Muscle of leg (tissue), 11 donors: Measurements from ENCODE around the gene MLLT3. TPM values are rescaled to one million over a fixed set of nuclear protein-coding genes. Genes with fewer than 3 reads are reported as not detected.
"Not testable (repeated sequence)": the region's sequence is repeated elsewhere in the genome, so short reads cannot be mapped to it uniquely, and the experiment has no call there.

Experiments used
- DNase-seq: peaks from one replicate; pipeline ENCODE4 v3.0.0; 2013
- H3K27ac ChIP-seq: one replicate; pipeline ENCODE4 v1.5.1; 2013; ENCODE audit warnings: mild to moderate bottlenecking, low read length, control low read depth
- H3K27me3 ChIP-seq: one replicate; pipeline ENCODE4 v1.6.1; 2013; ENCODE audit warnings: low read length; ENCODE audit not compliant: control insufficient read depth, insufficient read depth
- H3K36me3 ChIP-seq: one replicate; pipeline ENCODE4 v1.6.1; 2013; ENCODE audit warnings: low read length; ENCODE audit not compliant: control insufficient read depth, insufficient read depth
- H3K4me1 ChIP-seq: one replicate; pipeline ENCODE4 v1.6.1; 2013; ENCODE audit warnings: low read length; ENCODE audit not compliant: control insufficient read depth, insufficient read depth
- H3K4me3 ChIP-seq: one replicate; pipeline ENCODE4 v1.5.1; 2013; ENCODE audit warnings: low read length, control low read depth
- H3K9me3 ChIP-seq: replicated peaks from 2 replicates; pipeline ENCODE4 v1.6.1; 2013; ENCODE audit warnings: low read depth, low read length; ENCODE audit not compliant: control insufficient read depth
- WGBS: methylation state at CpG from one replicate; pipeline ENCODE4 v1.1.5; 2013; ENCODE audit warnings: missing lambda C conversion rate; ENCODE audit not compliant: insufficient coverage; 5-methylcytosine and 5-hydroxymethylcytosine counted together
- polyA plus RNA-seq, 8 donors: library from polyadenylated mRNA; unstranded; fragments of 120-200 nt; gene quantifications; one replicate each; pipeline versions ENCODE4 v1.2.1 to v1.2.3, GENCODE V29; 2013; ENCODE audit warnings: inconsistent platforms in 1 of 8, low replicate concordance in 1 of 8; ENCODE audit not compliant: insufficient read length in 8 of 8, insufficient read depth in 1 of 8
- total RNA-seq: library from RNA; stranded (reverse); fragments of 120-200 nt; gene quantifications from one replicate; pipeline ENCODE4 v1.2.4, GENCODE V29; 2013

MLLT3 gene
- total and polyA plus RNA-seq, 9 donors = 61.9 to 101 (median 84.5) TPM

DNA sequence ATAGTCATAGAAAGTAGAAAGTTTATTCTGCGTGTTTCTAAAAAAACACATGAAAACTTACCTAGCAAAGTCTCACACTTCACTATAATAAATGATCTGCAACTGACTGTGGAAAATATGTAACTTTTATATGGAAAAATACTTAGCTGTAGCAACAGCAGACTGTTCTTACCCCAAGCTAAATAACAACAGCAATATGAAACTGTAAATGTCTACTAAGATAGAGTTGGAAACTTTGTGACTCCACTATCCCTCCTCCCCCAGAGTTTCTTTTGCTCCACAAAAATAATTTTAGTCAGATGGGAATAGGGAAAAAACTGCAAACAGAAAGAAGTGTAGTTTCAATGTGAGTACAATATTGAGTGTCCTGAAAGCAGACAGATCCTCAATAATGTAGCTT is 21.0 kb downstream of the MLLT3 start:
- no CpG with 5 or more reads among the region's 1 CpG for WGBS
- no peaks in the 10 kb centered on the region for H3K27me3 ChIP-seq
- H3K27ac ChIP-seq = no peak overlapping the region
- no peaks in the 10 kb centered on the region for H3K9me3 ChIP-seq
- no peaks in the 10 kb centered on the region for H3K36me3 ChIP-seq
- H3K4me1 ChIP-seq = no peaks in the 10 kb centered on the region
- DNase-seq = peak; percentile 20
- no peak overlapping the region for H3K4me3 ChIP-seq

DNA sequence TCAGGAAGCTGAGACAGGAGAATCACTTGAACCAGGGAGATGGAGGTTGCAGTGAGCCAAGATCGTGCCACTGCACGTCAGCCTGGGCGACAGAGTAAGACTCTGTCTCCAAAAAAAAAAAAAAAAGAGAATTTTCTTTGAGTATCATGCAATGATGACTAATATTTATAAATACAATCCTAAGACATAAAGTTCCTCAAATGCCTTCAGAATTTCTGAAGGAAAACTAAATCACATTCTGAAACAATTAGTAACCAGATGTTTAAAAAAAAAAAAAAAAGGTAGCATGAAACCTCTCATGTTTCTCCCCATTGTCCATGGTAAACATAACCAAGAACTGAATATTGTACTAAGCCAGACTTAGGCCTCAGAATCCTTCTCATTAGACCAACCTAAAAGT is 23.1 kb downstream of the MLLT3 start:
- Histone ChIP-seq H3K36me3 (no peaks in the 10 kb centered on the region), H3K9me3 (no peaks in the 10 kb centered on the region), H3K27ac (no peak overlapping the region), H3K4me3 (no peak overlapping the region), H3K4me1 (no peaks in the 10 kb centered on the region), H3K27me3 (no peaks in the 10 kb centered on the region)
- DNase-seq = no peak
- no CpG with 5 or more reads among the region's 3 CpGs for WGBS

DNA sequence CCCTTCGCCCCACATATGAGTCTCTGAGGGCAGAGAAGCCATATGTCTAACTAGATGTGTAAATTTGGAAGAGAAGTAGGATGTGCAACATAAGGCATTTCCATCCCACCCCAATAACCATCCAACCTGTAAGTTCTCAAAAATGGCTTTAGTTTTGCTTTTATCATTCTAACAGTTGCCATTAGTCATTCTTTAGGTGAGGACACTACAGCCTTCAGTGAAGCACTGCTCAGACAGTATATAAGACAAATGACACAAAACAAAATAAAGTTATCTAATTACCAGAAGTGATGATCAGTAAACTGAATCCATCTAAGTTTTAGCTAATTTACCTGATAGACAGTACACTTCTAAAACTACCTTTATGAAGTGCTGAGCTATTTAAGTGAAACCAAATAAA is 23.9 kb downstream of the MLLT3 start:
- WGBS = no CpG with 5 or more reads among the region's 1 CpG
- Histone ChIP-seq H3K27ac (no peak overlapping the region), H3K4me3 (no peak overlapping the region), H3K36me3 (no peaks in the 10 kb centered on the region), H3K27me3 (no peaks in the 10 kb centered on the region), H3K4me1 (no peaks in the 10 kb centered on the region), H3K9me3 (no peaks in the 10 kb centered on the region)
- no peak for DNase-seq

DNA sequence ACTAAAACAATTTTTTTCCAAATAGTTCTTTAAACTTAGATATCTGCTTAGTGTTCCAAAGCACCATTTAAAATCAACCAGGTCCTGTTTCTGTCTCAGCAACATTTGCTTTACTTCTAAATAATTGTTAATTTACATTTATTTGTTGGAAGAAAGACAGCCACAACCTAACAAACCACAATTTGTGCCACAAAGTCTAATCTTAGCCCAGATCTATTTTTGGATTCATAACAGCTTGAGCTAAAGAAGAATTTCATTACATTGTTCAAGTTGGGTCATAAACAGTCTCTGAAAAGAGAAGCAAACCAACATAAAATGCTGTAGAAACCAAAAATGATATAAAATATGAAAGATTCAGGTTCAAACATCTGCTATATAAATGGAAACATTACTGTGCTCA is 24.4 kb downstream of the MLLT3 start:
- Histone ChIP-seq H3K9me3 (no peaks in the 10 kb centered on the region), H3K4me3 (no peak overlapping the region), H3K36me3 (no peaks in the 10 kb centered on the region), H3K27ac (no peak overlapping the region), H3K4me1 (no peaks in the 10 kb centered on the region), H3K27me3 (no peaks in the 10 kb centered on the region)
- no peak for DNase-seq

DNA sequence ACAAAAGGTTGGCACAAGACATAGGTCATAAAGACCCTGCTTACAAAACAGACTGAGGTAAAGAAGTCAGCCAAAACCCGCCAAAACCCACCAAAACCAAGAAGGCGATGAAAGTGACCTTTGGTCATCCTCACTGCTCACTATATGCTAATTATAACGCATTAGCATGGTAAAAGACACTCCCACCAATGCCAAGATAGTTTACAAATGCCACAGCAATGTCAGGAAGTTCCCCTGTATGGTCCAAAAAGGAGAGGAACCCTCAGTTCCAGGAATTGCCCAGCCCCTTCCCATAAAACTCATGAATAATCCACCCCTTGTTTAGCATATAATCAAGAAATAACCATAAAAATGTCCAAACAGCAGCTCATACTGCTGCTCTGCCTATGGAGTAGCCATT is 27.7 kb downstream of the MLLT3 start:
- Histone ChIP-seq H3K27me3 (no peaks in the 10 kb centered on the region), H3K4me1 (no peaks in the 10 kb centered on the region), H3K4me3 (no peak overlapping the region), H3K27ac (no peak overlapping the region), H3K9me3 (no peaks in the 10 kb centered on the region), H3K36me3 (no peaks in the 10 kb centered on the region)
- DNase-seq = no peak
- 69% methylated on average over 3 of the region's 3 CpGs for WGBS

DNA sequence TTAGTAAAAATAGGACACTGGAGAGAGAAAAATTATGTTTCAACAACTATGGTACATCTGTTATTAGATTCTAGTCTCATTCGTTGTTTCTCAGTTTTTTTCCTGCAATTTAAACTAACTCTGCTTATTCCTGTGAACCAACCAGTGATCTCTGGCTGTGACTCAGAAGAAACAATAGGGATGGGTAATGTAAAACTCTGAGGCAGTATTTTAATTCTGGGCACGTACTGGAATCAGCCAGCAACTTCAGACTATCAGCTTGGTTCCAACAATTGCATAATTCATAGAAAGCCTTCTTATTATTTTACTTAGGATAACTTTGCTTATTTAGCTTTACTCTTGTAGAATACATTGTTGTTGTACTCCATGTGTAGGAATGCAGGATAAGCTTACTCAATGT is 28.8 kb downstream of the MLLT3 start:
- Histone ChIP-seq H3K4me3 (no peak overlapping the region), H3K36me3 (no peaks in the 10 kb centered on the region), H3K27me3 (no peaks in the 10 kb centered on the region), H3K9me3 (no peaks in the 10 kb centered on the region), H3K27ac (no peak overlapping the region), H3K4me1 (no peaks in the 10 kb centered on the region)
- DNase-seq = no peak
- WGBS = no CpG with 5 or more reads among the region's 2 CpGs

DNA sequence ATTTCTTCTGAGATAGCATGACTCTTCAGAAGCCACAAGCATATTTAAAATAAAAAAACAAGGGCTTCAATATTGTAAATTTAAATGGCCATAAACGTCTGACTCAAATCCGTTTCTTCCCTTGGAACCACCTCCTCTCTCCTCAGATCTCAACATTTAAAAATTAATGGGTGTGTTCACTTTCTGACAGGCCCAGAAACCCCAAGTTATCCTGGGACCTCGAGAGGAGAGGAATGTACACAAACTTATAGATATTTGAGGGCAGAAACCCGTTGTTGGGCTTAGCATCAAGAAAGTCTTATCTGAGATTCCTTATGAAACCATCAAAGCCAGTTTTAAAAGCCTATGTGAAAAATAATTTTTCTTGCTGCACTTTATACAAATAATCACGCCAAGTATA is 29.2 kb downstream of the MLLT3 start:
- WGBS = no CpG with 5 or more reads among the region's 5 CpGs
- no peaks in the 10 kb centered on the region for H3K27me3 ChIP-seq

DNA sequence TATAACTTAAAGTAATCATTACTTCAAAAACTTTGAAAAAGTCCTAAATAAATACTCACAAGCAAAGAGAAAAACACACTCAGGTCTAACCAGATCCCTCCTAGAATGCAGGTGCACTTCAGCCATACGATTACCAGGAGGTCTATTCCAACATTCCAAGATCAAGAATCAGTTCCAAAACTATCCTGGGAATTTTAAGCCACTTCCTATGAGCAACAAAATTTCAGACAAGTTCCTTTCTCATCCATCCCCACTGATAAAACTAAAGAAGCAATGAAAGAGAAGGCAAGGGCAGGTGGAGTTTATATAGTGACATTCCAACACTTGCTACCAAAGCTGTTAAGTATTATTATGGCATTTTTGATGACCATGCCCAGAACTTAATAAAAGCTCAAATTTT is 29.6 kb downstream of the MLLT3 start:
- no peak overlapping the region for H3K4me3 ChIP-seq
- DNase-seq = no peak
- no peaks in the 10 kb centered on the region for H3K36me3 ChIP-seq
- H3K4me1 ChIP-seq = no peaks in the 10 kb centered on the region
- H3K27ac ChIP-seq = no peak overlapping the region
- no CpG with 5 or more reads among the region's 1 CpG for WGBS
- H3K9me3 ChIP-seq = no peaks in the 10 kb centered on the region
- no peaks in the 10 kb centered on the region for H3K27me3 ChIP-seq

More for the DNA sequence above, 29.2 kb downstream of the MLLT3 start:
- Histone ChIP-seq H3K4me1 (no peaks in the 10 kb centered on the region), H3K9me3 (no peaks in the 10 kb centered on the region), H3K4me3 (no peak overlapping the region), H3K27ac (no peak overlapping the region), H3K36me3 (no peaks in the 10 kb centered on the region)
- no peak for DNase-seq

DNA sequence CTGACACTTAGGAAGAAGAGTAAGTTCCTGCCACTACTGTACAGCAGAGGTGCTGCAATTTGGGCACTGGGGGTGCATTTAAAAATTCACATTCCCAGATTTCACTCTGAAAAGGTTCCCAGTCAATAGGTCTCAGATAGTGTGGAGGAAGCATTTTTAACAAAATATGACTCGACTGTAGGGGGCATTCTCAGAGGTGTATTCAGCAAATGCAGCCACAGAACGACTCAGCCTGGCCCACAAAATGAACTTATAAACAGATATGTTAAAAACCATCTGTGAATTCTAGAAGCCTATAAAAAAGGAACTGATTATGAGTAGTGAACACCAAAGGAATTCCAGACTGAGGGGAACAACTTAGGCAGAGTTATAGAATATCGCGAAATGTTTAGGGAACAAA is 31.1 kb downstream of the MLLT3 start:
- H3K4me1 ChIP-seq = no peaks in the 10 kb centered on the region
- no peaks in the 10 kb centered on the region for H3K27me3 ChIP-seq
- H3K9me3 ChIP-seq = no peaks in the 10 kb centered on the region
- H3K36me3 ChIP-seq = no peaks in the 10 kb centered on the region
- no CpG with 5 or more reads among the region's 4 CpGs for WGBS
- H3K4me3 ChIP-seq = no peak overlapping the region
- no peak for DNase-seq
- no peak overlapping the region for H3K27ac ChIP-seq

DNA sequence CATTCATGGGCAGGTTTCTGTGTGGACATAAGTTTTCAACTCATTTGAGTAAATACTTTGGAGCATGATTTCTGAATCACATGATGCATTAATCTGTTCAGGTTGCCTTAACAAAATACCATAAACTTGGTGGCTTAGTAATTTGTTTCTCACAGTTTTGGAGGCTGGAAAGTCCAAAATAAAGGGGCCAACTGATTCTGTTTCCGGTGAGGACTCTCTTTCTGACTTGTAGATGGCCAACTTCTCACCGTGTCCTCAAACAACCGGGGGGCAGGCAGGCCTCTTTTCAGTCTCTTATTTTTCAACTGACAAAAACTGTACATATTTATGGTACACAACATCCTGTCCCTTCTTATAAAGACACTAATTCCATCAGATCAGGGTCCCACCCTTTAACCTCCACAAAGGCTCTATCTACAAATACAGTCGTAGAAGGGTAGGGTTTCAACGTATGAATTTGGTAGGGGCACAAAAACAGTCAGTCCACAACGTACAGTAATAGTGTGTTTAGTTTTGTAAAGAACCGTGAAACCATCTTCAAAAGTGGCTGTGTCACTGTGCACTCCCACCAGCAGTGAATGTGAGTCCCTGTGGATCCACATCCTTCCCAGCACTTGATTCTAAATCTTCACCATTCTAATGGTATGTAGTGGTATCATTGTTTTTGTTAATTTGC is 37.2 kb downstream of the MLLT3 start:
- H3K4me3 ChIP-seq = no peak overlapping the region
- no peaks in the 10 kb centered on the region for H3K4me1 ChIP-seq
- no peak overlapping the region for H3K27ac ChIP-seq
- no peaks in the 10 kb centered on the region for H3K36me3 ChIP-seq
- H3K9me3 ChIP-seq = peaks cover 4% of the 10 kb centered on the region
- 82% methylated on average over 3 of the region's 7 CpGs for WGBS
- DNase-seq = no peak
- no peaks in the 10 kb centered on the region for H3K27me3 ChIP-seq

DNA sequence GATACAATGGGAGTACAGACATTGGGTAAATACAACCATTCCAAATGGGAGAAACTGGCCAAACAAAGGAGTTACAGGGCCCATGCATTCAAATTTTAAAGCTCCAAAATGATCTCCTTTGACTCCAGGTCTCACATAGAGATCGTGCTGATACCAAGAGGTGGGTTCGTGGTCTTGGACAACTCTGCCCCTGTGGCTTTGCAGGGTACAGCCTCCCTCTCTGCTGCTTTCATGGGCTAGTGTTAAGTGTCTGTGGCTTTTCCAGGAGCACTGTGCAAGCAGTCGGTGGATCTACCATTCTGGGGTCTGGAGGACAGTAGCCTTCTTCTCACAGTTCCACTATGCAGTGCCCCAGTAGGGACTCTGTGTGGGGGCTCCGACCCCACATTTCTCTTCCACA is 39.2 kb downstream of the MLLT3 start:
- not testable (repeated sequence) for H3K4me3 ChIP-seq, H3K9me3 ChIP-seq, H3K4me1 ChIP-seq, H3K36me3 ChIP-seq, DNase-seq, H3K27ac ChIP-seq, H3K27me3 ChIP-seq
- 91% methylated on average over 4 of the region's 4 CpGs for WGBS
